ENCODE results near the gene WNK4. TPM values are rescaled to one million over a fixed set of nuclear protein-coding genes. Genes with fewer than 3 reads are reported as not detected.
A peak's percentile ranks its signal among the peaks of the same experiment; 100 is the strongest.

The WNK4 gene
- total and polyA plus RNA-seq, 9 of the 15 experiments (the other 6 are each of a cell fraction or from before 2014, with no cell fraction given), result 0.32 to 25.8 (median 4.5) TPM

DNA sequence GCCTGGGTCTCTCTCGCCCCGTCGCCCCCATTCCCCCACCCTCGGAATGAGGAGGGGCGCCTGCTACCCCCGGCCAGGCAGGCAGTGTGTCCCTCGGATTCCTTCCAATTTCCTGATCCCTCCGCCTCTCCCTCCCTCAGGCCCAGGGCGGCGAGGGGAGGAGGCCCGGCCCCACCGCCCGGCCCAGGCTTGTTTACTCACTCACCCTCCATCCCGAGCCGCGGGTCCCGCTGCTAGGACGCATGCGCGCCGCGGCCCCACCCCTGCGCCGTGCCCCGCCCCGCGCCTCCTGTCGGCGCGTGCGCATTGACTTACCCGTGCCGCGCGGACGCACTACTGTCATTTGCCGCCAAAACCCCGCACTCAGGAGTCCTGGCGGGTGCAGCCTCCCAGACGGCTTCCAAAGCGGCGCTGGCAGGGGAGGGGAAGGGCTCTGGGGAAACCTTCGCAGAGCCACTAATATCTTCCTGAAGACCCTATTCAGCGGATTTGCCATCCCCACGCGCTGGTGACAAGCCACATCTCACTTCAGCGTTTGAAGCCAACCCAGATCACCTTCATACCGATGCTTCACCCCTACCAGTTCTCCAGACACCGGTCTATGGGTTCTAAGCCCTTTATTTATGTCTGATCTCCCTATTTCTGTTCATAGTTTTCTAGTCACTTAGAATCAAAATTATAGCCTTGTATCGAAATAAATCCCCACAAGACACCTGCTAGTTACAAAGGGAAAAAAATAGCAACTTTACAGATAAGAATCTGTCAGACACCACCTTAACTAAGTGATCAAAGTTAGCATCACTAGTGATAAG, 35.4 kb upstream of the WNK4 start, which contains the start of gene EZH1 (continued):
- TF ChIP-seq, protein P1, sequence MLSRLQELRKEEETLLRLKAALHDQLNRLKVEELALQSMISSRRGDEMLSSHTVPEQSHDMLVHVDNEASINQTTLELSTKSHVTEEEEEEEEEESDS (CRISPR knock-in tag; IDR thresholded peaks at IDR 0.05), result no peak
- TF ChIP-seq EGR1 (conservative IDR thresholded peaks at IDR 0.05) (no peak), ZNF79 (CRISPR knock-in tag; IDR thresholded peaks at IDR 0.05; ENCODE audit: low read depth) (0 out of 2 replicates have a peak, but pooled peaks have one; percentile 35), ZBTB33 (CRISPR knock-in tag; IDR thresholded peaks at IDR 0.05) (peak; percentile 69), ZNF134 (CRISPR knock-in tag; conservative IDR thresholded peaks at IDR 0.05) (no peak), TCF7L2 (IDR thresholded peaks at IDR 0.05; ENCODE audit: low read depth, low read length) (no peak), ETV6 (IDR thresholded peaks at IDR 0.05; ENCODE audit: borderline replicate concordance in 1 of 2, low read depth in 2 of 2, low read length in 1 of 2) (no peak), ETV6 (CRISPR knock-in tag; IDR thresholded peaks at IDR 0.05; ENCODE audit: borderline replicate concordance) (peak; percentile 57; the same call in 1 of the 2 replicates), SMC3 (conservative IDR thresholded peaks at IDR 0.05; ENCODE audit: insufficient read depth, low read depth, low read length) (no peak), MEF2A (IDR thresholded peaks at IDR 0.05; ENCODE audit: control insufficient read depth, low read depth, low read length) (no peak), NCOA6 (IDR thresholded peaks at IDR 0.05) (no peak), ZNF444 (CRISPR knock-in tag; IDR thresholded peaks at IDR 0.05) (no peak), TARDBP (IDR thresholded peaks at IDR 0.05) (no peak), LEF1 (IDR thresholded peaks at IDR 0.05) (no peak), CHD2 (IDR thresholded peaks at IDR 0.05; ENCODE audit: low read depth, low read length) (no peak)
- TF ChIP-seq, protein P2, sequence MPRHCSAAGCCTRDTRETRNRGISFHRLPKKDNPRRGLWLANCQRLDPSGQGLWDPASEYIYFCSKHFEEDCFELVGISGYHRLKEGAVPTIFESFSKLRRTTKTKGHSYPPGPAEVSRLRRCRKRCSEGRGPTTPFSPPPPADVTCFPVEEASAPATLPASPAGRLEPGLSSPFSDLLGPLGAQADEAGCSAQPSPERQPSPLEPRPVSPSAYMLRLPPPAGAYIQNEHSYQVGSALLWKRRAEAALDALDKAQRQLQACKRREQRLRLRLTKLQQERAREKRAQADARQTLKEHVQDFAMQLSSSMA (CRISPR knock-in tag; IDR thresholded peaks at IDR 0.05), result no peak
- TF ChIP-seq, protein P3, sequence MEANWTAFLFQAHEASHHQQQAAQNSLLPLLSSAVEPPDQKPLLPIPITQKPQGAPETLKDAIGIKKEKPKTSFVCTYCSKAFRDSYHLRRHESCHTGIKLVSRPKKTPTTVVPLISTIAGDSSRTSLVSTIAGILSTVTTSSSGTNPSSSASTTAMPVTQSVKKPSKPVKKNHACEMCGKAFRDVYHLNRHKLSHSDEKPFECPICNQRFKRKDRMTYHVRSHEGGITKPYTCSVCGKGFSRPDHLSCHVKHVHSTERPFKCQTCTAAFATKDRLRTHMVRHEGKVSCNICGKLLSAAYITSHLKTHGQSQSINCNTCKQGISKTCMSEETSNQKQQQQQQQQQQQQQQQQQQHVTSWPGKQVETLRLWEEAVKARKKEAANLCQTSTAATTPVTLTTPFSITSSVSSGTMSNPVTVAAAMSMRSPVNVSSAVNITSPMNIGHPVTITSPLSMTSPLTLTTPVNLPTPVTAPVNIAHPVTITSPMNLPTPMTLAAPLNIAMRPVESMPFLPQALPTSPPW (CRISPR knock-in tag; IDR thresholded peaks at IDR 0.05), result peak; percentile 73
- TF ChIP-seq, protein P4, sequence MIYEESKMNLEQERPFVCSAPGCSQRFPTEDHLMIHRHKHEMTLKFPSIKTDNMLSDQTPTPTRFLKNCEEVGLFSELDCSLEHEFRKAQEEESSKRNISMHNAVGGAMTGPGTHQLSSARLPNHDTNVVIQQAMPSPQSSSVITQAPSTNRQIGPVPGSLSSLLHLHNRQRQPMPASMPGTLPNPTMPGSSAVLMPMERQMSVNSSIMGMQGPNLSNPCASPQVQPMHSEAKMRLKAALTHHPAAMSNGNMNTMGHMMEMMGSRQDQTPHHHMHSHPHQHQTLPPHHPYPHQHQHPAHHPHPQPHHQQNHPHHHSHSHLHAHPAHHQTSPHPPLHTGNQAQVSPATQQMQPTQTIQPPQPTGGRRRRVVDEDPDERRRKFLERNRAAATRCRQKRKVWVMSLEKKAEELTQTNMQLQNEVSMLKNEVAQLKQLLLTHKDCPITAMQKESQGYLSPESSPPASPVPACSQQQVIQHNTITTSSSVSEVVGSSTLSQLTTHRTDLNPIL (CRISPR knock-in tag; IDR thresholded peaks at IDR 0.05), result no peak
- TF ChIP-seq, protein P5, sequence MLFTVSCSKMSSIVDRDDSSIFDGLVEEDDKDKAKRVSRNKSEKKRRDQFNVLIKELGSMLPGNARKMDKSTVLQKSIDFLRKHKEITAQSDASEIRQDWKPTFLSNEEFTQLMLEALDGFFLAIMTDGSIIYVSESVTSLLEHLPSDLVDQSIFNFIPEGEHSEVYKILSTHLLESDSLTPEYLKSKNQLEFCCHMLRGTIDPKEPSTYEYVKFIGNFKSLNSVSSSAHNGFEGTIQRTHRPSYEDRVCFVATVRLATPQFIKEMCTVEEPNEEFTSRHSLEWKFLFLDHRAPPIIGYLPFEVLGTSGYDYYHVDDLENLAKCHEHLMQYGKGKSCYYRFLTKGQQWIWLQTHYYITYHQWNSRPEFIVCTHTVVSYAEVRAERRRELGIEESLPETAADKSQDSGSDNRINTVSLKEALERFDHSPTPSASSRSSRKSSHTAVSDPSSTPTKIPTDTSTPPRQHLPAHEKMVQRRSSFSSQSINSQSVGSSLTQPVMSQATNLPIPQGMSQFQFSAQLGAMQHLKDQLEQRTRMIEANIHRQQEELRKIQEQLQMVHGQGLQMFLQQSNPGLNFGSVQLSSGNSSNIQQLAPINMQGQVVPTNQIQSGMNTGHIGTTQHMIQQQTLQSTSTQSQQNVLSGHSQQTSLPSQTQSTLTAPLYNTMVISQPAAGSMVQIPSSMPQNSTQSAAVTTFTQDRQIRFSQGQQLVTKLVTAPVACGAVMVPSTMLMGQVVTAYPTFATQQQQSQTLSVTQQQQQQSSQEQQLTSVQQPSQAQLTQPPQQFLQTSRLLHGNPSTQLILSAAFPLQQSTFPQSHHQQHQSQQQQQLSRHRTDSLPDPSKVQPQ (CRISPR knock-in tag; IDR thresholded peaks at IDR 0.05; ENCODE audit: borderline replicate concordance), result no peak

All from K562 (cell line).